ENCODE data around the gene C13orf42.

C13orf42 gene

GRCh38 chr13:51035978-51036377 lies 75.1 kb downstream of the C13orf42 start:
- no peak overlapping the region for H3K4me3 ChIP-seq (ENCODE audit: low read depth, low read length)

- H3K4me3 ChIP-seq (ENCODE audit: low read depth, low read length) = no peak overlapping the region
Measured at GRCh38 chr13:51035469-51035868, 75.6 kb downstream of the C13orf42 start.

GRCh38 chr13:51034906-51035305 lies 76.2 kb downstream of the C13orf42 start:
- H3K4me3 ChIP-seq (ENCODE audit: low read depth, low read length) = no peak overlapping the region

- no peak overlapping the region for H3K4me3 ChIP-seq (ENCODE audit: low read depth, low read length)
Measured at GRCh38 chr13:51033421-51034185, 77.5 kb downstream of the C13orf42 start.

- H3K4me3 ChIP-seq (ENCODE audit: low read depth, low read length) = no peak overlapping the region
Measured at GRCh38 chr13:51032831-51033230, 78.2 kb downstream of the C13orf42 start.

Data from iPS-11a (cell line).